Keratinocyte (primary cell): ENCODE data around the gene RIN3. TPM values are rescaled to one million over a fixed set of nuclear protein-coding genes. Genes with fewer than 3 reads are reported as not detected.

ENCODE experiments used
- DNase-seq: peaks from one replicate; pipeline ENCODE4 v3.0.0-alpha.2; 2011; ENCODE audit warnings: low read depth, missing footprints, low spot score
- FAIRE-seq: peaks from 2 replicates; lab custom pipeline; 2011; peaks lifted over from hg19 to GRCh38; lab: Jason Lieb, UNC
- H2AFZ ChIP-seq: 2 replicates; pipeline ENCODE4 v1.6.0; 2012; ENCODE audit warnings: low read length, control low read depth, inconsistent platforms; ENCODE audit not compliant: control insufficient read depth
- H3K27ac ChIP-seq: 2 replicates; pipeline ENCODE4 v1.5.1; 2011; ENCODE audit warnings: low read length; ENCODE audit not compliant: control insufficient read depth, insufficient read depth
- H3K27me3 ChIP-seq: 3 replicates; pipeline ENCODE4 v1.6.0; 2011; ENCODE audit warnings: low read length; ENCODE audit not compliant: control insufficient read depth, insufficient read depth; ENCODE audit errors: extremely low read depth
- H3K36me3 ChIP-seq, 2 experiments: 2 replicates in 1 of 2; 3 replicates in 1 of 2; pipeline ENCODE4 v1.5.1; 2011; ENCODE audit warnings: low read length in 2 of 2, mild to moderate bottlenecking in 1 of 2; ENCODE audit not compliant: control insufficient read depth in 2 of 2, insufficient read depth in 2 of 2; ENCODE audit errors: extremely low read depth in 1 of 2
- H3K4me1 ChIP-seq: 3 replicates; pipeline ENCODE4 v1.5.1; 2011; ENCODE audit warnings: low read length; ENCODE audit not compliant: control insufficient read depth, insufficient read depth; ENCODE audit errors: extremely low read depth
- H3K4me2 ChIP-seq: 3 replicates; pipeline ENCODE4 v1.6.0; 2011; ENCODE audit warnings: low read depth, low read length; ENCODE audit not compliant: control insufficient read depth, insufficient read depth; ENCODE audit errors: extremely low read depth
- H3K4me3 ChIP-seq, 3 experiments: fragments of 200-600 bp in 1 of 3; sonication (generic) in 1 of 3; 2 replicates in 2 of 3; 3 replicates in 1 of 3; pipeline ENCODE4 v1.5.1; 2011 to 2016; ENCODE audit warnings: low read length in 3 of 3, mild to moderate bottlenecking in 3 of 3, control low read depth in 2 of 3, inconsistent platforms in 1 of 3, low read depth in 1 of 3, mixed read lengths in 1 of 3, mixed run types in 1 of 3, moderate library complexity in 1 of 3; ENCODE audit not compliant: control insufficient read depth in 2 of 3, insufficient read depth in 2 of 3; ENCODE audit errors: extremely low read depth in 1 of 3
- H3K79me2 ChIP-seq: 2 replicates; pipeline ENCODE4 v1.6.0; 2012; ENCODE audit warnings: low read length; ENCODE audit not compliant: control insufficient read depth, insufficient read depth
- H3K9ac ChIP-seq: 3 replicates; pipeline ENCODE4 v1.6.0; 2011; ENCODE audit warnings: low read length; ENCODE audit not compliant: control insufficient read depth, insufficient read depth; ENCODE audit errors: extremely low read depth
- H3K9me1 ChIP-seq: 3 replicates; pipeline ENCODE4 v1.6.0; 2011; ENCODE audit warnings: low read length; ENCODE audit not compliant: control insufficient read depth, insufficient read depth; ENCODE audit errors: extremely low read depth
- H3K9me3 ChIP-seq: 2 replicates; pipeline ENCODE4 v1.5.1; 2012; ENCODE audit warnings: low read depth, low read length; ENCODE audit not compliant: control insufficient read depth
- H4K20me1 ChIP-seq: 3 replicates; pipeline ENCODE4 v1.6.0; 2011; ENCODE audit warnings: low read length; ENCODE audit not compliant: control insufficient read depth, insufficient read depth; ENCODE audit errors: extremely low read depth
- CTCF ChIP-seq, 3 experiments: IDR thresholded peaks in 1 of 3; conservative IDR thresholded peaks in 1 of 3; optimal IDR thresholded peaks in 1 of 3; 2 replicates in 2 of 3; 3 replicates in 1 of 3; pipeline versions ENCODE3 to v1.5.1; 2011; ENCODE audit warnings: low read length in 3 of 3, mild to moderate bottlenecking in 3 of 3, moderate library complexity in 2 of 3, control low read depth in 1 of 3, inconsistent platforms in 1 of 3; ENCODE audit not compliant: insufficient read depth in 2 of 3; ENCODE audit errors: extremely low read depth in 1 of 3
- EZH2 ChIP-seq: IDR thresholded peaks from one replicate; pipeline ENCODE4 v1.6.1; 2012; ENCODE audit warnings: inconsistent platforms, mild to moderate bottlenecking, low read length, moderate library complexity
- dilution Hi-C: fragments of 300-500 bp; cut with MboI; formaldehyde crosslinking; loops from one replicate; pipeline ENCODE4 v1.7.0; 2020; ENCODE audit warnings: low sequenced_read_pairs; ENCODE audit not compliant: extremely low pct_ligation_motif_present
- polyA plus RNA-seq, 5 experiments: library from polyadenylated mRNA; depleted of rRNA in 3 of 5; stranded (reverse) in 3 of 5; stranded (forward) in 1 of 5; unstranded in 1 of 5; fragments of >200 nt; gene quantifications; 1 replicate in 1 of 5; 2 replicates in 3 of 5; 3 replicates in 1 of 5; pipeline versions ENCODE4 v1.2.1 to v1.2.3, GENCODE V29; 2011 to 2012; ENCODE audit warnings: missing spikeins in 2 of 5, low read depth in 1 of 5, low replicate concordance in 1 of 5

RIN3 gene
- polyA plus RNA-seq, 1 donor (not counting 4 experiments of a cell fraction or from before 2014, with no cell fraction given) = 1.2 TPM

- H3K79me2 ChIP-seq = no peaks in the 10 kb centered on the region
- peaks cover 2% of the 10 kb centered on the region for H3K9me3 ChIP-seq
- no peak overlapping the region for H3K9ac ChIP-seq
- H3K4me3 ChIP-seq = no peak overlapping the region
- TF ChIP-seq EZH2 = no peak
- no peak for TF ChIP-seq CTCF (optimal IDR thresholded peaks at IDR 0.05 in 1 of 3, IDR thresholded peaks at IDR 0.05 in 1 of 3, conservative IDR thresholded peaks at IDR 0.05 in 1 of 3; ENCODE audit: extremely low read depth in 1 of 3, insufficient read depth in 2 of 3, low read length in 3 of 3)
- no peaks in the 10 kb centered on the region for H3K27me3 ChIP-seq
- DNase-seq = no peak
- H3K36me3 ChIP-seq = peaks cover 2 to 4% of the 10 kb centered on the region in 2 experiments
- FAIRE-seq = no peak
- H2AFZ ChIP-seq = no peak overlapping the region
- dilution Hi-C loops = no loop called here
- no peaks in the 10 kb centered on the region for H4K20me1 ChIP-seq
- no peak overlapping the region for H3K27ac ChIP-seq
- no peak overlapping the region for H3K4me2 ChIP-seq
- H3K9me1 ChIP-seq = no peaks in the 10 kb centered on the region
- H3K4me1 ChIP-seq = peaks cover 8% of the 10 kb centered on the region
Measured at GRCh38 chr14:92572050-92572449, 58.5 kb downstream of the RIN3 start.

- H3K9me1 ChIP-seq = no peaks in the 10 kb centered on the region
- dilution Hi-C loops = no loop called here
- peaks cover 0 to 3% of the 10 kb centered on the region in 2 experiments for H3K36me3 ChIP-seq
- H2AFZ ChIP-seq = no peak overlapping the region
- H3K4me3 ChIP-seq = no peak overlapping the region
- no peak overlapping the region for H3K27ac ChIP-seq
- H4K20me1 ChIP-seq = no peaks in the 10 kb centered on the region
- no peak for DNase-seq
- no peaks in the 10 kb centered on the region for H3K27me3 ChIP-seq
- no peaks in the 10 kb centered on the region for H3K79me2 ChIP-seq
- no peak for TF ChIP-seq CTCF (optimal IDR thresholded peaks at IDR 0.05 in 1 of 3, IDR thresholded peaks at IDR 0.05 in 1 of 3, conservative IDR thresholded peaks at IDR 0.05 in 1 of 3; ENCODE audit: extremely low read depth in 1 of 3, insufficient read depth in 2 of 3, low read length in 3 of 3)
- TF ChIP-seq EZH2 = no peak
- no peak overlapping the region for H3K9ac ChIP-seq
- no peak overlapping the region for H3K4me2 ChIP-seq
- no peak for FAIRE-seq
- no peaks in the 10 kb centered on the region for H3K9me3 ChIP-seq
- peaks cover 8% of the 10 kb centered on the region for H3K4me1 ChIP-seq
Measured at GRCh38 chr14:92573761-92574498, 60.3 kb downstream of the RIN3 start.
